ENCODE results near the gene IFNA1.

GRCh38 chr9:21473236-21473635 lies 33.0 kb downstream of the IFNA1 start:
- TF ChIP-seq POLR2A (IDR thresholded peaks at IDR 0.05) (no peak), CTCF (IDR thresholded peaks at IDR 0.05) (no peak)

All from adrenal gland (tissue), 5 donors.